Kasumi-1 (cell line): Measurements from ENCODE around the gene F11.
"Not testable (repeated sequence)": the region's sequence is repeated elsewhere in the genome, so short reads cannot be mapped to it uniquely, and the experiment has no call there.

Experiments used
- DNase-seq, 2 experiments: peaks; one replicate each; lab custom pipeline; 2025; lab: John Stamatoyannopoulos, UW

Gene F11

DNA sequence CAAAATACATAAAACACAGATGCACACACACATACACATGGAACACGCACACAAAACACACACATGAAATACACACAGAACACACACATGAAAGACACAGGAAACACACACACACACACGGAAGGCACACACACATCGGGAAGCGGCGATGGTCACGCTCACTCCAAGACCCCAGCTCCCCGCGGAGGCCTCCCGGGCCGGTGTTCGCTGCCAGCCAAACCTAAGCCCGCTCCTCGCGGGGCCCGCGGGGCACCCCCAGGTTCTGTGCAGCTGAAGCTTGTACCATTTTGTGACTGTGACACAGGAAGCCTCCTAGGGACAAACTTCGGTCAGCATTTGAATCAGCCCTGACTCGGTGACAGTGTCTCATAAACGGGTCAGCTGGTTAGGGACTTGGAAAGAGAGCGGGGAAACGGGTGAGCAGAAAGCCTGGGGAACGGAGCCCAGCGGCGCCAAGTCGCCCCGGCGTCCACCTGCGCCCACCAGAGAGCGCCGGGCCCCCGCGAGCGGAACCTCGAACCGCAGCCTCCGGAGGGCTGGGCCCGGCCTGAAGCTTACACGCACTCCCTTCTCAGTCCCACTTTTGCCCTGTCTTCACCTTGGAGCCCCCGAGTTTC, 32.1 kb downstream of the F11 start:
- no peak for DNase-seq

- no peak for DNase-seq
These were observed 33.3 kb downstream of the F11 start for GRCh38 chr4:186299291-186299690.

GRCh38 chr4:186300659-186301390, 34.8 kb downstream of the F11 start:
- DNase-seq: no peak

GRCh38 chr4:186304216-186304615, 38.2 kb downstream of the F11 start:
- DNase-seq: no peak

GRCh38 chr4:186304866-186305505, 39.0 kb downstream of the F11 start:
- no peak for DNase-seq

GRCh38 chr4:186307497-186307896, 41.5 kb downstream of the F11 start:
- no peak for DNase-seq

GRCh38 chr4:186307916-186308315, 41.9 kb downstream of the F11 start:
- DNase-seq: no peak

GRCh38 chr4:186318481-186318880, 52.5 kb downstream of the F11 start:
- DNase-seq: no peak

GRCh38 chr4:186324660-186325059, 58.7 kb downstream of the F11 start:
- not testable (repeated sequence) for DNase-seq

GRCh38 chr4:186326391-186326790, 60.4 kb downstream of the F11 start:
- DNase-seq: no peak

- DNase-seq: no peak
These were observed 63.4 kb downstream of the F11 start for GRCh38 chr4:186329372-186329771.

- DNase-seq: no peak
These were observed 64.4 kb downstream of the F11 start for GRCh38 chr4:186330368-186330767.

- no peak for DNase-seq
These were observed 69.8 kb downstream of the F11 start for GRCh38 chr4:186335793-186336192.
